Measurements from ENCODE around the gene RANBP9.

RANBP9 gene

DNA sequence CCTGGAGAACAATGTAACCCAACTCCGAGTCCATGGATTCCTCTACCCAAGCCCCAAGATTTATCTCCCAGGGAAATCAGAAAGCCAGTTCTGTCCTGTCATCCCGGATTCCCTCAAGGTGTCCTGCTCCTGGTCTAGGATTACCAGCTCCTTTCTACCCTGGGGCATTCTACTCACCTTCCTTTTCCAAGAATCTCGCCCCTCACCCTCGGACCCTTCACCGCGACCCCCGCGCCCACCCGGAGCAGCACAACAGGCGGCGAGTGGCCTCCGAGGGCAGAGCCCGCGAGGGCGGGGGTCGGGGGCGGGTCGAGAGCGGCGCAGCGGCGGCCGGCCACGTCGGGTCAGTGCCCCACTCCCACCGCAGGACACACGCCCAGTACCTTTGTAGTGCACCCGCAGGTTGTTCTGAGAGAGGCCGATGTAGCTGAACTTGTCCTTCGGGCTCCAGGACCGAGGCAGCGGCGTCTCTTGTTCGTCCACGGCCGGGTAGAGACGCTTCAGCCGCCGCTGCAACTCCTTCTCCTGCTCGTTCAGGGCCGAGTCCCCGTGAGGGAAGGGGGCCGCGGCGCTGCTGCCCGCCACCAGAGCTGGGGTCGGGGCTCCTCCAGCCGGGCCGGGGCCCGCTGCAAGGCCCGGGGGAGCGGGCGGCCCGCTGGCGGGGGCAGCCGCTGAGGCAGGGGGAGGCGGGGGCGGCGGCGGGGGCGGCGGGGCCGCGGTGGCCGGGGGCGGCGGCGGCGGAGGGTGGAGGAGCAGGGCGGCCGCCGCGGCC lies 897 bp downstream of the RANBP9 start:
- Histone ChIP-seq H3K4me2 (ENCODE audit: low read length) (peak overlapping the region; percentile 94), H3K4me3 (ENCODE audit: low read length) (peak overlapping the region; percentile 85), H3K9me2 (replicated peaks; ENCODE audit: control insufficient read depth, low read length) (no peaks in the 10 kb centered on the region; the same call in 1 of the 2 replicates), H3K79me2 (ENCODE audit: control insufficient read depth, low read length) (peaks cover 53% of the 10 kb centered on the region), H3K27me3 (ENCODE audit: control insufficient read depth, low read length) (no peaks in the 10 kb centered on the region), H4K20me1 (ENCODE audit: control insufficient read depth, insufficient read depth, low read depth, low read length) (peaks cover 7% of the 10 kb centered on the region), H3K9me3 (ENCODE audit: control insufficient read depth, insufficient read depth, low read length) (no peaks in the 10 kb centered on the region), H3K4me1 (ENCODE audit: control insufficient read depth, low read length) (peaks cover 28% of the 10 kb centered on the region), H3K36me3 (ENCODE audit: control insufficient read depth, low read length) (peaks cover 19% of the 10 kb centered on the region), H3K27ac (ENCODE audit: low read depth, low read length) (peak overlapping the region; percentile 42), H3F3A (ENCODE audit: control insufficient read depth, insufficient read depth) (peaks cover 14% of the 10 kb centered on the region)
- TF ChIP-seq, protein P1, sequence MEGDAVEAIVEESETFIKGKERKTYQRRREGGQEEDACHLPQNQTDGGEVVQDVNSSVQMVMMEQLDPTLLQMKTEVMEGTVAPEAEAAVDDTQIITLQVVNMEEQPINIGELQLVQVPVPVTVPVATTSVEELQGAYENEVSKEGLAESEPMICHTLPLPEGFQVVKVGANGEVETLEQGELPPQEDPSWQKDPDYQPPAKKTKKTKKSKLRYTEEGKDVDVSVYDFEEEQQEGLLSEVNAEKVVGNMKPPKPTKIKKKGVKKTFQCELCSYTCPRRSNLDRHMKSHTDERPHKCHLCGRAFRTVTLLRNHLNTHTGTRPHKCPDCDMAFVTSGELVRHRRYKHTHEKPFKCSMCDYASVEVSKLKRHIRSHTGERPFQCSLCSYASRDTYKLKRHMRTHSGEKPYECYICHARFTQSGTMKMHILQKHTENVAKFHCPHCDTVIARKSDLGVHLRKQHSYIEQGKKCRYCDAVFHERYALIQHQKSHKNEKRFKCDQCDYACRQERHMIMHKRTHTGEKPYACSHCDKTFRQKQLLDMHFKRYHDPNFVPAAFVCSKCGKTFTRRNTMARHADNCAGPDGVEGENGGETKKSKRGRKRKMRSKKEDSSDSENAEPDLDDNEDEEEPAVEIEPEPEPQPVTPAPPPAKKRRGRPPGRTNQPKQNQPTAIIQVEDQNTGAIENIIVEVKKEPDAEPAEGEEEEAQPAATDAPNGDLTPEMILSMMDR (IDR thresholded peaks at IDR 0.05; ENCODE audit: low read depth, low read length, poor library complexity, severe bottlenecking) = no peak
- no peak for TF ChIP-seq EZH2phosphoT487 (IDR thresholded peaks at IDR 0.05; ENCODE audit: borderline replicate concordance, low read length)

GRCh38 chr6:13709689-13710551 lies 1.7 kb downstream of the RANBP9 start:
- H3K4me1 ChIP-seq (ENCODE audit: control insufficient read depth, low read length) = peaks cover 28% of the 10 kb centered on the region
- H3K27ac ChIP-seq (ENCODE audit: low read depth, low read length) = peak overlapping the region; percentile 42
- H3K27me3 ChIP-seq (ENCODE audit: control insufficient read depth, low read length) = no peaks in the 10 kb centered on the region
- no peaks in the 10 kb centered on the region for H3K9me2 ChIP-seq (replicated peaks; ENCODE audit: control insufficient read depth, low read length)
- peaks cover 19% of the 10 kb centered on the region for H3K36me3 ChIP-seq (ENCODE audit: control insufficient read depth, low read length)
- H3K9me3 ChIP-seq (ENCODE audit: control insufficient read depth, insufficient read depth, low read length) = no peaks in the 10 kb centered on the region
- peak overlapping the region; percentile 85 for H3K4me3 ChIP-seq (ENCODE audit: low read length)
- TF ChIP-seq, protein P1 (IDR thresholded peaks at IDR 0.05; ENCODE audit: low read depth, low read length, poor library complexity, severe bottlenecking) = no peak
- no peak for TF ChIP-seq EZH2phosphoT487 (IDR thresholded peaks at IDR 0.05; ENCODE audit: borderline replicate concordance, low read length)
- peaks cover 60% of the 10 kb centered on the region for H3K79me2 ChIP-seq (ENCODE audit: control insufficient read depth, low read length)
- H3F3A ChIP-seq (ENCODE audit: control insufficient read depth, insufficient read depth) = peaks cover 14% of the 10 kb centered on the region
- peaks cover 7% of the 10 kb centered on the region for H4K20me1 ChIP-seq (ENCODE audit: control insufficient read depth, insufficient read depth, low read depth, low read length)
- H3K4me2 ChIP-seq (ENCODE audit: low read length) = peak overlapping the region; percentile 94

GRCh38 chr6:13708736-13709135 lies 2.9 kb downstream of the RANBP9 start:
- Histone ChIP-seq H3K9me3 (ENCODE audit: control insufficient read depth, insufficient read depth, low read length) (no peaks in the 10 kb centered on the region), H3K4me1 (ENCODE audit: control insufficient read depth, low read length) (peaks cover 38% of the 10 kb centered on the region), H3K27ac (ENCODE audit: low read depth, low read length) (peak overlapping the region; percentile 42), H3K79me2 (ENCODE audit: control insufficient read depth, low read length) (peaks cover 72% of the 10 kb centered on the region), H3F3A (ENCODE audit: control insufficient read depth, insufficient read depth) (peaks cover 8% of the 10 kb centered on the region), H3K4me2 (ENCODE audit: low read length) (peak overlapping the region; percentile 94), H3K4me3 (ENCODE audit: low read length) (peak overlapping the region; percentile 85), H3K36me3 (ENCODE audit: control insufficient read depth, low read length) (peaks cover 19% of the 10 kb centered on the region), H3K9me2 (replicated peaks; ENCODE audit: control insufficient read depth, low read length) (no peaks in the 10 kb centered on the region), H4K20me1 (ENCODE audit: control insufficient read depth, insufficient read depth, low read depth, low read length) (peaks cover 7% of the 10 kb centered on the region), H3K27me3 (ENCODE audit: control insufficient read depth, low read length) (no peaks in the 10 kb centered on the region)
- TF ChIP-seq EZH2phosphoT487 (IDR thresholded peaks at IDR 0.05; ENCODE audit: borderline replicate concordance, low read length) = no peak
- TF ChIP-seq, protein P1 (IDR thresholded peaks at IDR 0.05; ENCODE audit: low read depth, low read length, poor library complexity, severe bottlenecking) = no peak

Data from DOHH2 (cell line).